ENCODE results near the gene ACKR3.

The ACKR3 gene

GRCh38 chr2:236570081-236570868, 650 bp downstream of the ACKR3 start:
- no peak for DNase-seq (ENCODE audit: low read depth)

- no peak for DNase-seq (ENCODE audit: low read depth)
Observed at GRCh38 chr2:236571145-236571544, 1.5 kb downstream of the ACKR3 start.

- no peak for DNase-seq (ENCODE audit: low read depth)
Observed at GRCh38 chr2:236572482-236572881, 2.9 kb downstream of the ACKR3 start.

GRCh38 chr2:236573066-236573929, 3.7 kb downstream of the ACKR3 start:
- DNase-seq (ENCODE audit: low read depth) = no peak

GRCh38 chr2:236574000-236574399, 4.4 kb downstream of the ACKR3 start:
- DNase-seq (ENCODE audit: low read depth) = no peak

- no peak for DNase-seq (ENCODE audit: low read depth)
Observed at GRCh38 chr2:236574424-236575145, 5.0 kb downstream of the ACKR3 start.

GRCh38 chr2:236575510-236575909, 5.9 kb downstream of the ACKR3 start:
- no peak for DNase-seq (ENCODE audit: low read depth)

- no peak for DNase-seq (ENCODE audit: low read depth)
Observed at GRCh38 chr2:236576087-236576486, 6.5 kb downstream of the ACKR3 start.

GRCh38 chr2:236576953-236577352, 7.3 kb downstream of the ACKR3 start:
- no peak for DNase-seq (ENCODE audit: low read depth)

GRCh38 chr2:236577481-236578410, 8.1 kb downstream of the ACKR3 start:
- no peak for DNase-seq (ENCODE audit: low read depth)

GRCh38 chr2:236578411-236578846, 8.8 kb downstream of the ACKR3 start:
- DNase-seq (ENCODE audit: low read depth) = no peak

- no peak for DNase-seq (ENCODE audit: low read depth)
Observed at GRCh38 chr2:236579048-236579745, 9.6 kb downstream of the ACKR3 start.

GRCh38 chr2:236579746-236580315, 10.2 kb downstream of the ACKR3 start:
- no peak for DNase-seq (ENCODE audit: low read depth)

- no peak for DNase-seq (ENCODE audit: low read depth)
Observed at GRCh38 chr2:236580746-236581355, 11.2 kb downstream of the ACKR3 start.

GRCh38 chr2:236581546-236581945, 11.9 kb downstream of the ACKR3 start:
- no peak for DNase-seq (ENCODE audit: low read depth)

- no peak for DNase-seq (ENCODE audit: low read depth)
Observed at GRCh38 chr2:236582968-236583367, 13.3 kb downstream of the ACKR3 start.

GRCh38 chr2:236583621-236584203, 14.1 kb downstream of the ACKR3 start:
- no peak for DNase-seq (ENCODE audit: low read depth)

- DNase-seq (ENCODE audit: low read depth) = no peak
Observed at GRCh38 chr2:236584521-236585384, 15.1 kb downstream of the ACKR3 start.

- no peak for DNase-seq (ENCODE audit: low read depth)
Observed at GRCh38 chr2:236585966-236586365, 16.3 kb downstream of the ACKR3 start.
